Sigmoid colon (tissue), 4 donors: ENCODE results near the gene CGGBP1.

Experiments
- POLR2AphosphoS5 ChIP-seq, 4 donors: sonication (generic); formaldehyde crosslinking; IDR thresholded peaks; one replicate each; pipeline ENCODE4 v1.6.1; 2017; ENCODE audit warnings: antibody characterized with exemption in 4 of 4
- TF ChIP-seq, protein P1 (sequence below), 4 experiments: fragments of 450-650 bp in 3 of 4; fragments of 200-600 bp in 1 of 4; IDR thresholded peaks; one replicate each; pipeline ENCODE4 v1.5.1; 2016 to 2019; ENCODE audit warnings: antibody characterized with exemption in 4 of 4, mild to moderate bottlenecking in 3 of 4, moderate library complexity in 2 of 4

DNA sequence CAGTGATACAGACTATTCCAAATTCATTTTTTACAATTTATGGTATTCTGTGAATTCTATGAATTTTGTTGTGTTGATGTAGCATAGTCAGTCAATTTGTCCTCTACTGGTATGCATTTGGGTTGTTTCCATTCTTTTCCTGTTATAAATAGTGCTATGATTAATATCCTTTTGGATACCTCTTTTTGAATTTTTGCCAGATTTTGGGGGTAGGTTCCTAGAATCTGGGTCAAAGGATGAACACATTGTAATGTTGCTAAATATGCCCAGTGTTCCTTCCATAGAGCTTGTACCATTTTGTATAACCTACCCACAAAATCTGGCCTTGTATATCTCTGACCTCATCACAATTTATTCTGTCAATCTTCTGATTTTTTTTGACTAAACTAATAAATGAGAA is 46.5 kb upstream of the CGGBP1 start:
- TF ChIP-seq, protein P1, sequence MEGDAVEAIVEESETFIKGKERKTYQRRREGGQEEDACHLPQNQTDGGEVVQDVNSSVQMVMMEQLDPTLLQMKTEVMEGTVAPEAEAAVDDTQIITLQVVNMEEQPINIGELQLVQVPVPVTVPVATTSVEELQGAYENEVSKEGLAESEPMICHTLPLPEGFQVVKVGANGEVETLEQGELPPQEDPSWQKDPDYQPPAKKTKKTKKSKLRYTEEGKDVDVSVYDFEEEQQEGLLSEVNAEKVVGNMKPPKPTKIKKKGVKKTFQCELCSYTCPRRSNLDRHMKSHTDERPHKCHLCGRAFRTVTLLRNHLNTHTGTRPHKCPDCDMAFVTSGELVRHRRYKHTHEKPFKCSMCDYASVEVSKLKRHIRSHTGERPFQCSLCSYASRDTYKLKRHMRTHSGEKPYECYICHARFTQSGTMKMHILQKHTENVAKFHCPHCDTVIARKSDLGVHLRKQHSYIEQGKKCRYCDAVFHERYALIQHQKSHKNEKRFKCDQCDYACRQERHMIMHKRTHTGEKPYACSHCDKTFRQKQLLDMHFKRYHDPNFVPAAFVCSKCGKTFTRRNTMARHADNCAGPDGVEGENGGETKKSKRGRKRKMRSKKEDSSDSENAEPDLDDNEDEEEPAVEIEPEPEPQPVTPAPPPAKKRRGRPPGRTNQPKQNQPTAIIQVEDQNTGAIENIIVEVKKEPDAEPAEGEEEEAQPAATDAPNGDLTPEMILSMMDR (IDR thresholded peaks at IDR 0.05): no peak
- no peak for TF ChIP-seq POLR2AphosphoS5 (IDR thresholded peaks at IDR 0.05)
